ENCODE results near the gene OVCA2. TPM values are rescaled to one million over a fixed set of nuclear protein-coding genes. Genes with fewer than 3 reads are reported as not detected.

Gene OVCA2
- total RNA-seq, 1 donor from 2014 or later = 55.8 TPM

DNA sequence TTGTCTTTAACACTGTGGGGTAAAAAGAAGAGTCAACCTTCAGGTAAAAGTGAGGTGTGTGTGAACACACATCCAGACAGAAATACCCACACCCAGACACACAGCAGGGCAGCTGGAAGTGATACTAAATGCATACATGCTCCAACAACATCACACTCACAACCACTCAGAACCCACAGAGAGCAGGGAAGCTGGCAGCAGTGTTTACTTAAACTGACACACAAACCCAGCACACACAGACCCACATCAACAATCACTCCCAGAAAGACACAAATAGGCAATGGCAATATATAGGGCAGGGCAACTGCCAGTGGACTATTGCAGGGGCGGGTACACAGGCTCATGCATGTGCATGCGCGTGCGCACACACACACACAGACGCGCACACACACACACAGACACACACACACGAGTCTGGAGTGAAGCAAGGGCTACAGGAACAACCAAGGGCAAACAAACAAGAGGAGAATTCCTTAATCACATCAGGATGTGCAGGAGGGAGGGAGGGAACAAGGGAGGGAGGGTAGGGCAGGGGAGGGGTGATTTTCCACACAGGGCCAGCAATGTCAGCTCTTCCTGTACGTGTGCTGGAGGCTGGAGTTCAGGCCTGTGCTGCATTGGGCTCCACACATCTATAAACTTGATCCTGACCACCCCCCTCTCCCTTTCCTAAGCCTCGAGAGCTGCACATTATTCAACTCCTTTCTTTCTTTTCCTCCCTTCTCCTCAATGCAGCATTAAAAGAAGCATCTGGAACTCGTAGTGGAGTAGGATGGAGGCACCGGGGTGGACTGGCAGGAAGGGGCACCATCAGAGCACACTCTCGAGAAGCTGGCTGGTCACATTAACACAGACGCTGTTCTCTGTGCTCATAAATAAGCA, 43.2 kb downstream of the OVCA2 start:
- peak; percentile 95 to 98 for DNase-seq (ENCODE audit: low read depth in 2 of 2)

DNA sequence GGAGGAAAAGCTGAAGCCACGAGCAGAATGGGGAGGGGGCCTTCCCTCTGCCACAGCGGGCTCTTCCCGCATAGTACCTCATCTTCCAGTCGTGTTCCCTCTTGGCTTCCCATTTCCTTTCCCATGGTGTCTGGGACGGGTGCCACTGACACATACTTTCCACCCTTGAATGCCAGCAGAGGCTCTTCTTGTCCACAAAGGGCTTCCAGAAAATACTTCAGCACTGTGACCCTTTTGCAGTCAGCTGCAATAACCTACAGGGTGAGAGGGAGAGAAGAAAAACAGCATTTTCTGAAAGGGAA, 43.8 kb downstream of the OVCA2 start:
- peak; percentile 90 for DNase-seq (ENCODE audit: low read depth in 2 of 2)

DNA sequence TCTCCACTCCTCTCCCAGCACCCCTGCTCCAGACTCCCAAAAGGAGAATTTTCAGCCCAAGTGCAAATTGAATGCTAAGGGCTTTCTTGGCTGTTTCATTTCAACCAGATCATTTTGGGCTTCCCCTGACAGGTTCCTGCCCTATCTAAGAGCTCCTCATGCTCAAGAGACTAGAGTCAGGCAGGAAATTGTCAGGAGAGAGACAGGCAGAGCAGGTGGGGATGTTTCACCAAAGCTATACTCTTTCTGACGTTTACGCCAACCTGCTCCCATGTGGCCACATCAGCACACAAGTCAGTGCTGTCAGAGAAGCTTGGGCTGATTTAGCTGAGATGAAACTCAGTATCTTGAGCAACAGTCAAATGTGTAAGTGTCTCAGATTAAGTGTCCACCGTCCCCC, 44.5 kb downstream of the OVCA2 start:
- DNase-seq (ENCODE audit: low read depth in 2 of 2) = no peak

DNA sequence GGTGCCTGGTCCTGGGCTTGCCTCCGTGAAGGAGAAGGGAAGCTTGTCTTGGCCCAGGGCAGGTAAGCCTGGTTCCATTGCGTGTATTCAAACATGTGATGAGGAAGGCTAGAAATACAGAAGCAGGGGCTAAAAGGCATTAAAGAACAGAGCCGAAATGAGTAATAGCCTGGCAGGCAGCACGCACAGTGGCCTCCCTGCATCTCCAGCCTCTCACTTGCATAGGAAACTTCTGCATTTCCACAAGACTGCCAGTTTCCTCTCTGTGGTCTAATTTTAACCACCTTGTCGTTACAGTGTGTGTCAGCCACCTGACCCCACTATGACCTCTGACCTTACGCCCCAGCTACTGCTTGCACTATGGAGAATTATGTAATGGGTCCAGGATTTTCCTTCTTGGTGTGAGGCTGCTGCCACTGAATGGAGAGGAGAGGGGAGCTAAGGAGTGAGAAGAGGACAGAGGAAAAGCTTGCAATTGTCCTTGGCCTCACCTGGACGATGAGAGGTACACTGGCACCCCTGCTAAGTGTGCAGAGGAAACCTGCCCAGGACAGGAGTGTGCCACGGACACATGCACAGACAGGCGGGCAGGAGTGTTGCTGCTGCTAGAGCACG, 45.9 kb downstream of the OVCA2 start:
- DNase-seq (ENCODE audit: low read depth in 2 of 2) = peak in 1 of 2 donors; percentile 73

DNA sequence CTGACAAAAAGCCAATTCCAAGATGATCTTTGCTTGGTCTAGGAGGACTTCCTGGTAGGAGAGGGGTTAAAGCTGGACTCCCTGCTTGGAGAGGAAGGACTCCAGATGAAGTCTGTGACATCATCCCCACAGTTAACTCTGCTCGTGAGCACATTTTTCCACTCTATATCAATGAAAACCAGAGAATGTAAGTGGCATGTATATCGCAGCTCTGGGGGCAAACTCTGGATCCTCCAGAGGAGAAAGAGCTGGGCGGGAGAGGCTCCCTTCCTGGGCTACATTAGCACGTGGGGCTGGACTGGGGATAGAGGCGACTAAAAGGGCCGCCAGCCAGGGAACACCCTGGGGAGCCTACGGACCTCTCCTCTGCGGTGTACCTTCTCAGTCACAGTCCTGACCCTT, 47.2 kb downstream of the OVCA2 start:
- DNase-seq (ENCODE audit: low read depth in 2 of 2) = peak in 1 of 2 donors; percentile 28

GRCh38 chr17:2090210-2090641, 48.4 kb downstream of the OVCA2 start:
- DNase-seq (ENCODE audit: low read depth in 2 of 2) = no peak

DNA sequence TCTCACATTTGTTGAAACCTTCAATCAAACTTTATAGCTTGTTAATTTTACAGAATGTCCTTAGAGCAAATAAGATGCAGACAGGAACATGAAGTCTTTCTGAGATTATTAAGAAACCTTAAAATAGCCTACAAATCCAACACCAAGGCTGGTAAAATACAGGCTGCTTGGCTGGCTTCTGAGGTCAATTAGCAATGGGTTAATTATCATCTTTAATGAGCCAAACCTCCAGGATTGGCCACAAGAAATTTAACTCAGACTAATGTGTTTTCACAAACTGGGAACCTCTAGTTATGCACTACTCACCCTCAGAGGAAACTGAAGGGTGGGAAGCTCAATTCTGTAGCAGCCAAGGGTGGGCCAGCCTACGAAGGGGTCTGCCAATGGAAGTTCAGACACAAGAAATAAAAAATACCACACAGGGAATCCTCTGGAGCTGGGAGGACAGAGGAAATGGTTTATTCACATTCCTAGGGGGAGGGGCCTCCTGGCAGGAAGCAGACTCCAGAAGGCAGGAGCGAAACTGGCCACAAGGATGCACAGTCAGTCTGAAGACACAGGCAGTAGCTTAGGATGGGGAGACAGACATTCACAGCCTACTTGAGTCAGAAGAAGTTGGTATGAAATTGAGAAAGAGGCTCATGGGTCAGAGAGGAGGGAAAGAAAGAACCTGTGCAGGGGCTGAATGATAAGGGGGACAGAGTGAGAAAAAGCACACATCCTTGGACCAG, 49.1 kb downstream of the OVCA2 start:
- peak in 1 of 2 donors; percentile 85 for DNase-seq (ENCODE audit: low read depth in 2 of 2)

GRCh38 chr17:2092253-2092652, 50.4 kb downstream of the OVCA2 start:
- DNase-seq (ENCODE audit: low read depth in 2 of 2) = no peak

Other genes starting within 250 kb of the OVCA2 start
- gene SMYD4, start 212.1 kb upstream of the OVCA2 start, total RNA-seq = 6.8 and 12.1 TPM in 2 replicates
- gene RPA1, start 212.0 kb upstream of the OVCA2 start, total RNA-seq = 26.6 and 31.1 TPM in 2 replicates
- 0.25 and 0.26 TPM in 2 replicates for gene RTN4RL1, start 16.7 kb upstream of the OVCA2 start, total RNA-seq
- gene DPH1, start 11.9 kb upstream of the OVCA2 start, total RNA-seq = 9.9 and 13.5 TPM in 2 replicates
- 37.4 and 75.1 TPM in 2 replicates for gene HIC1, start 13.1 kb downstream of the OVCA2 start, total RNA-seq